Esophagus squamous epithelium (tissue), 5 donors: Measurements from ENCODE around the gene ZFP64. TPM values are rescaled to one million over a fixed set of nuclear protein-coding genes. Genes with fewer than 3 reads are reported as not detected.
"Not testable (repeated sequence)": the region's sequence is repeated elsewhere in the genome, so short reads cannot be mapped to it uniquely, and the experiment has no call there.

Experiments
- DNase-seq: peaks from one replicate; lab custom pipeline; 2025; lab: John Stamatoyannopoulos, UW
- H3K27ac ChIP-seq, 4 donors: fragments of 200-600 bp; sonication (generic); one replicate each; pipeline ENCODE4 v1.5.1; 2016 to 2019; ENCODE audit warnings: mild to moderate bottlenecking in 1 of 4
- H3K27me3 ChIP-seq, 4 donors: fragments of 200-600 bp; sonication (generic); 1 replicate in 3 of 4; 2 replicates in 1 of 4; pipeline versions ENCODE4 v1.5.1 to v1.6.0; 2017 to 2021; ENCODE audit warnings: antibody characterized with exemption in 1 of 4
- H3K36me3 ChIP-seq, 3 donors: fragments of 200-600 bp; sonication (generic); one replicate each; pipeline ENCODE4 v1.5.1; 2016 to 2019
- H3K4me1 ChIP-seq, 3 donors: fragments of 200-600 bp; sonication (generic); one replicate each; pipeline ENCODE4 v1.5.1; 2017 to 2019
- H3K4me3 ChIP-seq, 4 donors: fragments of 200-600 bp; sonication (generic); 1 replicate in 3 of 4; 2 replicates in 1 of 4; pipeline ENCODE4 v1.5.1; 2016 to 2019; ENCODE audit warnings: mild to moderate bottlenecking in 2 of 4, moderate library complexity in 1 of 4
- H3K9me3 ChIP-seq, 3 donors: fragments of 200-600 bp; sonication (generic); one replicate each; pipeline ENCODE4 v1.5.1; 2016 to 2019
- CTCF ChIP-seq, 6 experiments: fragments of 450-650 bp in 4 of 6; fragments of 200-600 bp in 2 of 6; sonication (generic) in 2 of 6; IDR thresholded peaks; one replicate each; pipeline ENCODE4 v1.5.1; 2016 to 2019; ENCODE audit warnings: antibody characterized with exemption in 6 of 6, mild to moderate bottlenecking in 4 of 6, moderate library complexity in 4 of 6
- POLR2A ChIP-seq, 4 donors: fragments of 450-650 bp; IDR thresholded peaks; one replicate each; pipeline ENCODE4 v1.6.1; 2017; ENCODE audit warnings: antibody characterized with exemption in 4 of 4, mild to moderate bottlenecking in 4 of 4, moderate library complexity in 3 of 4
- WGBS, 2 donors: methylation state at CpG; one replicate each; pipeline ENCODE4 v1.1.5; 2018; 5-methylcytosine and 5-hydroxymethylcytosine counted together
- intact Hi-C: fragments of 100-400 bp; cut with DNase I; formaldehyde crosslinking; loops from one replicate; pipeline ENCODE4 v1.15.0; 2022
- total RNA-seq, 4 donors: library from RNA; depleted of rRNA; stranded (reverse); fragments of >200 nt; gene quantifications; one replicate each; pipeline ENCODE4 v1.1.0, GENCODE V29; 2016
- donor health status: DM: yes; HTN: yes; CAD: no.

The ZFP64 gene
- total RNA-seq, 4 donors from 2014 or later: 8.9 to 16.2 (median 14.2) TPM

GRCh38 chr20:52139986-52140385 lies 51.6 kb downstream of the ZFP64 start:
- intact Hi-C loops: no loop called here
- H3K36me3 ChIP-seq: no peaks in the 10 kb centered on the region
- no peak overlapping the region for H3K4me3 ChIP-seq
- H3K4me1 ChIP-seq: no peaks in the 10 kb centered on the region
- no peak overlapping the region for H3K27ac ChIP-seq
- TF ChIP-seq POLR2A (IDR thresholded peaks at IDR 0.05) (no peak), CTCF (IDR thresholded peaks at IDR 0.05) (no peak)
- 85 to 93% methylated on average over 5 of the region's 5 CpGs for WGBS, 2 donors
- no peaks in the 10 kb centered on the region for H3K9me3 ChIP-seq
- no peaks in the 10 kb centered on the region for H3K27me3 ChIP-seq
- DNase-seq: no peak

- intact Hi-C loops: no loop called here
- TF ChIP-seq POLR2A (IDR thresholded peaks at IDR 0.05) (no peak), CTCF (IDR thresholded peaks at IDR 0.05) (no peak)
- no peaks in the 10 kb centered on the region for H3K4me1 ChIP-seq
- no peaks in the 10 kb centered on the region for H3K9me3 ChIP-seq
- no peak overlapping the region for H3K27ac ChIP-seq
- no peaks in the 10 kb centered on the region for H3K36me3 ChIP-seq
- H3K4me3 ChIP-seq: no peak overlapping the region
- DNase-seq: no peak
- H3K27me3 ChIP-seq: no peaks in the 10 kb centered on the region
- 95 to 97% methylated on average over 4 of the region's 4 CpGs for WGBS, 2 donors
Measured at GRCh38 chr20:52137850-52138249, 53.7 kb downstream of the ZFP64 start.

GRCh38 chr20:52133714-52134113 lies 57.9 kb downstream of the ZFP64 start:
- DNase-seq, H3K27ac ChIP-seq, H3K4me1 ChIP-seq, H3K27me3 ChIP-seq, intact Hi-C loops, H3K4me3 ChIP-seq, H3K9me3 ChIP-seq, H3K36me3 ChIP-seq: not testable (repeated sequence)
- WGBS, 2 donors: 69 to 70% methylated on average over 2 of the region's 2 CpGs

- intact Hi-C loops: no loop called here
- Histone ChIP-seq H3K4me3 (no peak overlapping the region), H3K27ac (no peak overlapping the region), H3K9me3 (no peaks in the 10 kb centered on the region), H3K27me3 (no peaks in the 10 kb centered on the region), H3K36me3 (no peaks in the 10 kb centered on the region), H3K4me1 (no peaks in the 10 kb centered on the region)
- TF ChIP-seq CTCF (IDR thresholded peaks at IDR 0.05) (no peak), POLR2A (IDR thresholded peaks at IDR 0.05) (no peak)
- no peak for DNase-seq
- 62 to 64% methylated on average over 3 of the region's 3 CpGs for WGBS, 2 donors
Measured at GRCh38 chr20:52132337-52132736, 59.2 kb downstream of the ZFP64 start.

- Histone ChIP-seq H3K9me3 (no peaks in the 10 kb centered on the region), H3K4me3 (no peak overlapping the region), H3K27ac (no peak overlapping the region), H3K4me1 (no peaks in the 10 kb centered on the region), H3K27me3 (no peaks in the 10 kb centered on the region), H3K36me3 (no peaks in the 10 kb centered on the region)
- 81 to 92% methylated on average over 1 of the region's 1 CpG for WGBS, 2 donors
- DNase-seq: no peak
- intact Hi-C loops: no loop called here
- TF ChIP-seq POLR2A (IDR thresholded peaks at IDR 0.05) (no peak), CTCF (IDR thresholded peaks at IDR 0.05) (no peak)
Measured at GRCh38 chr20:52131048-52131643, 60.4 kb downstream of the ZFP64 start.

- Histone ChIP-seq H3K4me1 (no peaks in the 10 kb centered on the region), H3K9me3 (no peaks in the 10 kb centered on the region), H3K27me3 (no peaks in the 10 kb centered on the region), H3K27ac (no peak overlapping the region), H3K4me3 (no peak overlapping the region), H3K36me3 (no peaks in the 10 kb centered on the region)
- 79 to 86% methylated on average over 4 of the region's 5 CpGs for WGBS, 2 donors
- intact Hi-C loops: no loop called here
- DNase-seq: no peak
- TF ChIP-seq POLR2A (IDR thresholded peaks at IDR 0.05) (no peak), CTCF (IDR thresholded peaks at IDR 0.05) (no peak)
Measured at GRCh38 chr20:52130406-52130805, 61.2 kb downstream of the ZFP64 start.
